Lung (tissue), 12 donors: ENCODE measurements around the gene SLC7A4. TPM values are rescaled to one million over a fixed set of nuclear protein-coding genes. Genes with fewer than 3 reads are reported as not detected.

ENCODE experiments used
- ATAC-seq: fragments of 200-7000 bp; cut with Tn5 transposase; one replicate; pipeline ENCODE4 v1.9.1; 2020; ENCODE audit warnings: moderate number of reproducible peaks; ENCODE audit not compliant: insufficient read depth, low FRiP score
- DNase-seq, 3 donors: peaks; one replicate each; pipeline ENCODE4 v3.0.0-alpha.2; 2013 to 2017
- H3K27ac ChIP-seq, 2 donors: one replicate each; pipeline ENCODE4 v1.5.1; 2013; ENCODE audit warnings: mild to moderate bottlenecking in 2 of 2, moderate library complexity in 2 of 2, control low read depth in 1 of 2, inconsistent platforms in 1 of 2, low read depth in 1 of 2, low read length in 1 of 2
- H3K27me3 ChIP-seq, 3 donors: one replicate each; pipeline ENCODE4 v1.5.1; 2013; ENCODE audit warnings: low read length in 2 of 3; ENCODE audit not compliant: control insufficient read depth in 3 of 3, insufficient read depth in 3 of 3
- H3K36me3 ChIP-seq, 4 donors: one replicate each; pipeline ENCODE4 v1.5.1; 2013; ENCODE audit warnings: low read length in 4 of 4, mild to moderate bottlenecking in 1 of 4, moderate library complexity in 1 of 4; ENCODE audit not compliant: control insufficient read depth in 4 of 4, insufficient read depth in 4 of 4
- H3K4me1 ChIP-seq, 5 donors: one replicate each; pipeline ENCODE4 v1.5.1; 2013; ENCODE audit warnings: low read length in 5 of 5, mild to moderate bottlenecking in 2 of 5, moderate library complexity in 1 of 5; ENCODE audit not compliant: control insufficient read depth in 5 of 5, insufficient read depth in 5 of 5
- H3K4me3 ChIP-seq: one replicate; pipeline ENCODE4 v1.5.1; 2013; ENCODE audit warnings: mild to moderate bottlenecking, control low read depth, moderate library complexity
- H3K9ac ChIP-seq, 2 donors: one replicate each; pipeline ENCODE4 v1.5.1; 2013; ENCODE audit warnings: low read length in 2 of 2, control low read depth in 1 of 2; ENCODE audit not compliant: insufficient read depth in 1 of 2
- H3K9me3 ChIP-seq, 4 donors: one replicate each; pipeline ENCODE4 v1.5.1; 2013; ENCODE audit warnings: low read length in 3 of 4, mild to moderate bottlenecking in 1 of 4, moderate library complexity in 1 of 4; ENCODE audit not compliant: control insufficient read depth in 4 of 4, insufficient read depth in 3 of 4
- CTCF ChIP-seq: IDR thresholded peaks from 2 replicates; pipeline ENCODE4 v1.5.1; 2012; ENCODE audit warnings: mild to moderate bottlenecking; ENCODE audit errors: control extremely low read depth, extremely low read depth
- WGBS, 2 donors: extraction: QIAGEN DNeasy Blood & Tissue Kit; methylation state at CpG; one replicate each; pipeline ENCODE4 v1.1.7; 2013; 5-methylcytosine and 5-hydroxymethylcytosine counted together
- polyA plus RNA-seq, 2 donors: library from polyadenylated mRNA; stranded (reverse); fragments of 200-250 nt; gene quantifications; one replicate each; pipeline ENCODE4 v1.2.1, GENCODE V29; 2013
- total RNA-seq, 2 donors: library from RNA; depleted of rRNA in 1 of 2; stranded (reverse); fragments of >200 nt in 1 of 2; gene quantifications; one replicate each; pipeline ENCODE4 v1.2.1, GENCODE V29; 2014 to 2021
- donor health status: control.
- donor health status: control.
- donor health status: Bipolar disorder and iron deficiency.
- donor health status: healthy.
- donor health status: DM: yes; HTN: yes; CAD: no.

The SLC7A4 gene
- total and polyA plus RNA-seq, 4 donors = 0.18 to 1.1 (median 0.80) TPM

- no peaks in the 10 kb centered on the region for H3K27me3 ChIP-seq
- peak; percentile 34 to 66 (median 53) for DNase-seq
- TF ChIP-seq CTCF = no peak
These were observed 6.0 kb upstream of the SLC7A4 start for GRCh38 chr22:21038405-21038804.

GRCh38 chr22:21034989-21035388 lies 2.6 kb upstream of the SLC7A4 start:
- 75 to 88% methylated on average over 3 of the region's 3 CpGs for WGBS, 2 donors

More at GRCh38 chr22:21038405-21038804, 6.0 kb upstream of the SLC7A4 start:
- no peak for ATAC-seq
- Histone ChIP-seq H3K9me3 (no peaks in the 10 kb centered on the region), H3K4me3 (no peak overlapping the region), H3K36me3 (no peaks in the 10 kb centered on the region), H3K9ac (peak overlapping the region in 1 of 2 donors; percentile 8), H3K4me1 (peaks cover 0 to 16% (median 2%) of the 10 kb centered on the region in 5 donors), H3K27ac (peak overlapping the region in 1 of 2 donors; percentile 29)
- WGBS, 2 donors = 45 to 57% methylated on average over 2 of the region's 2 CpGs

GRCh38 chr22:21033895-21034294 lies 1.5 kb upstream of the SLC7A4 start:
- H3K9ac ChIP-seq = no peak overlapping the region
- peaks cover 0 to 16% (median 2%) of the 10 kb centered on the region in 5 donors for H3K4me1 ChIP-seq
- ATAC-seq = no peak
- H3K9me3 ChIP-seq = no peaks in the 10 kb centered on the region
- no peak overlapping the region for H3K27ac ChIP-seq
- peaks cover 0 to 9% (median 0%) of the 10 kb centered on the region in 3 donors for H3K27me3 ChIP-seq
- no peak overlapping the region for H3K4me3 ChIP-seq
- no peaks in the 10 kb centered on the region for H3K36me3 ChIP-seq
- TF ChIP-seq CTCF = no peak
- DNase-seq = no peak
- 90 to 92% methylated on average over 3 of the region's 3 CpGs for WGBS, 2 donors

More at GRCh38 chr22:21034989-21035388, 2.6 kb upstream of the SLC7A4 start:
- Histone ChIP-seq H3K27ac (no peak overlapping the region), H3K9ac (no peak overlapping the region), H3K4me1 (peaks cover 0 to 16% (median 2%) of the 10 kb centered on the region in 5 donors), H3K27me3 (peaks cover 0 to 9% (median 0%) of the 10 kb centered on the region in 3 donors), H3K9me3 (no peaks in the 10 kb centered on the region), H3K36me3 (no peaks in the 10 kb centered on the region), H3K4me3 (no peak overlapping the region)
- ATAC-seq (no peak), DNase-seq (no peak)
- no peak for TF ChIP-seq CTCF
